Activated naive CD4-positive, alpha-beta T cell treated with anti-CD3 and anti-CD28 coated beads, Interleukin-2, amount 50 U/mL, for 16 hours (primary cell): ENCODE results near the gene NSUN2.

Experiments
- DNase-seq: peaks from one replicate; pipeline ENCODE4 v3.0.0-alpha.2; 2020

Gene NSUN2

GRCh38 chr5:6602441-6602840, 30.4 kb downstream of the NSUN2 start:
- DNase-seq: no peak

GRCh38 chr5:6601816-6602215, 31.0 kb downstream of the NSUN2 start:
- DNase-seq: no peak

- no peak for DNase-seq
These were observed 31.6 kb downstream of the NSUN2 start for GRCh38 chr5:6601271-6601670.

GRCh38 chr5:6599739-6600138, 33.1 kb downstream of the NSUN2 start:
- no peak for DNase-seq

GRCh38 chr5:6598351-6598900, 34.4 kb downstream of the NSUN2 start:
- DNase-seq: no peak

- no peak for DNase-seq
These were observed 35.3 kb downstream of the NSUN2 start for GRCh38 chr5:6597557-6597956.

- DNase-seq: no peak
These were observed 36.5 kb downstream of the NSUN2 start for GRCh38 chr5:6596388-6596787.

GRCh38 chr5:6595405-6595804, 37.4 kb downstream of the NSUN2 start:
- no peak for DNase-seq

GRCh38 chr5:6594066-6594465, 38.8 kb downstream of the NSUN2 start:
- DNase-seq: no peak

- no peak for DNase-seq
These were observed 39.5 kb downstream of the NSUN2 start for GRCh38 chr5:6593148-6594016.

GRCh38 chr5:6592601-6593000, 40.2 kb downstream of the NSUN2 start:
- DNase-seq: no peak

GRCh38 chr5:6591671-6592288, 41.1 kb downstream of the NSUN2 start:
- no peak for DNase-seq

GRCh38 chr5:6590581-6590980, 42.3 kb downstream of the NSUN2 start:
- no peak for DNase-seq

GRCh38 chr5:6587171-6587570, 45.7 kb downstream of the NSUN2 start:
- DNase-seq: no peak

- no peak for DNase-seq
These were observed 46.2 kb downstream of the NSUN2 start for GRCh38 chr5:6586647-6587042.

GRCh38 chr5:6585939-6586646, 46.8 kb downstream of the NSUN2 start:
- no peak for DNase-seq

- DNase-seq: no peak
These were observed 47.7 kb downstream of the NSUN2 start for GRCh38 chr5:6585168-6585567.

- DNase-seq: no peak
These were observed 48.1 kb downstream of the NSUN2 start for GRCh38 chr5:6584727-6585126.

- no peak for DNase-seq
These were observed 48.7 kb downstream of the NSUN2 start for GRCh38 chr5:6584101-6584645.

GRCh38 chr5:6583049-6583880, 49.6 kb downstream of the NSUN2 start:
- DNase-seq: no peak

- DNase-seq: no peak
These were observed 50.3 kb downstream of the NSUN2 start for GRCh38 chr5:6582507-6583048.
